Limb (tissue), 2 donors: ENCODE data around the gene ORC2.

Experiments used
- DNase-seq, 2 donors: peaks; one replicate each; pipeline ENCODE4 v3.0.0-alpha.2; 2016; ENCODE audit errors: extremely low spot score in 2 of 2

The ORC2 gene

GRCh38 chr2:200861617-200862155, 101.8 kb downstream of the ORC2 start:
- no peak for DNase-seq

GRCh38 chr2:200860092-200860795, 103.2 kb downstream of the ORC2 start:
- no peak for DNase-seq
